Measurements from ENCODE around the gene HK1.
"Not testable (repeated sequence)": the region's sequence is repeated elsewhere in the genome, so short reads cannot be mapped to it uniquely, and the experiment has no call there.

Gene HK1

DNA sequence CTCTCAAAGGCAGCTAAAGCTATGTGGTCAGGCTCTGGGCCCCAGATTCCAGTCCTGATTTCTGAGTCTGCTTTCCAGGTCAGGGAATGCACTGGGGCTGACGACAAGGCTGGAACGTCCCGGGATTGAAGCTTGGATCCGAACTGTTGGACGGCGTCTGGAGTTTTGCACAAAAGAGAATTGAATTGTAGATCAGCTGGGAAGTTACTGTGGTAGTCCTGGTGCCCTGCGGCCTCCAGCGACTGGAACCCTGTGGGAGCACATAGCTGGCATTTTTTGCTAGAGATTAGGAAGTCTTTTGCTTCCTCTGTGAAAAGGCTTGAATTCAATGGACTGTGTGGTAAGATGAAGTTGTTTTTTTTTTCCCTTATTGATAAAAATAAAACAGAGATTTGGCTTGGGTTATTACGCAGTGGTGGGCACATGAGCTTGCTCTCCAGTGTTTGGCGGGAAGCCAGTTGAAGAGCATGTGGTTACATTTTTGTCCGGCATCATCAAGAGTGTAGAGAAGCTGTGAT is at the start of gene HK1:
Gene HK1, plus strand, starts transcription at position 51 of the 518 bp plus-strand sequence.
- DNase-seq, result no peak

GRCh38 chr10:69229616-69229916 is 48.7 kb upstream of the HK1 start:
- no peak for DNase-seq

DNA sequence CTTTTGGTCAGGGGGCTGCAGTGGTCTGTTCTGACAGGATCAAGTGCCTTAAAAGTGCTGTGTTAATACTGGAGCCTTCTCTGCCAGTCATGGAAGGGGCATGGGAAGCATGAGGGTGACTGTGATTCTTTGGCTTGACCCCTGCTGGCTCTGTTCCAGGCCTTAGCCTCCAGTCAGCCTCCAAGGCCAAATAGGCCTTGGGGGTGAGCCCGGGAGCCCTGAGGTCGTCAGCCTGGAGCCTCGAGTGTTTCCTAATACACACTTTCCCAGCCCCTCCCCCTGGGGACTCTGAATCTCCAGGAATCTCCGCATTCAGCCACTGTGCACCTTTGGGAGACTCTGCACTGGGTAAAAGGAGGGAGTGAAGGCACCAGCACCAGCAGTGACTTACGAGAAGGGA is 48.2 kb upstream of the HK1 start:
- no peak for DNase-seq

- peak; percentile 88 for DNase-seq
Measured at GRCh38 chr10:69232252-69232651, 46.0 kb upstream of the HK1 start.

GRCh38 chr10:69232736-69233480 is 45.4 kb upstream of the HK1 start:
- no peak for DNase-seq

DNA sequence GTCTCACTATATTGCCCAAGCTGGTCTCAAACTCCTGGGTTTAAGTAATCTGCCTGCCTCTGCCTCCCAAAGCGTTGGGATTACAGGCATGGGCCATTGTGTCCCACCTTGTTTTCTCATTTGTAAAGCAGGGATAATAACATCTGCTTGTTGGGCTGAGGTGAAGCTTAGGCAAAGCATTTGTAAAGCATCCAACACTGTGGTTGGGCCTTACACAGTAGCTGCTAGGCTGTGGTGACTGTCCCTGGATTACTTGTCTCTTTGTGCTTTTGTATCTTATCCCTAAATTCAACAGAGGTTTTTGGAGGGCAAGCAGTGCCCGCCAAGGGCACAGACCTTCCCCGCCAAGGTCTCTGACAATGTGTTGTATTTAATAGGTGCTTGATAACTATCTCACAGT is 43.8 kb upstream of the HK1 start:
- DNase-seq, result no peak

GRCh38 chr10:69237528-69238159 is 40.7 kb upstream of the HK1 start:
- peak; percentile 68 for DNase-seq

GRCh38 chr10:69239136-69239535 is 39.2 kb upstream of the HK1 start:
- no peak for DNase-seq

DNA sequence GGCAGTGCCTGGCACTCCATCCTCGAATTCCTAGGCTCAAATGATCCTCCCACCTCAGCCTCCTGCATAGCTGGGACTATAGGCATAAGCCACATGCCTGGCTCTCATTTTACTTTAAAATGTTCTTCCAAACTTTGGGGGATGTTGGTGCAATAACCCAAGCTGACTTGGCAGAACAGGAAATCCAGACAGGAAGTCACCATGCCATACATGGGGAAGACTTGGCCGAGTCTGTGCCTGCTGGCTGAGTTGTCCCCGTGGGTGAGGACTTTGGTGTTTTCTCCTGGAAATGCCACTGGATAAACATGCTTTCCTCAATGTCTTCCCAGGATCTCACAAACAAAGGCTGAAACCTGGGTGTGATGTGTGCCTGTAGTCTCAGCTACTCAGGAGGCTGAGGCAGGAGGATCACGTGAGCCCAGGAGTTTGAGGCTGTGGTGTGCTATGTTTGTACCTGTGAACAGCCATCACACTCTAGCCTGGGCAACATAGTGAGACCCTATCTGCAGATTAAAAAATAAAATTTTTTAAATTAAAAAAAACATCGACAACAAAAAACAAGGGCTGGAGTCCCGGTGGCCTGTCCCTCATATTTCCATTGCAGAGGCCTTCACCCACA is 38.4 kb upstream of the HK1 start:
- peak; percentile 32 for DNase-seq

DNA sequence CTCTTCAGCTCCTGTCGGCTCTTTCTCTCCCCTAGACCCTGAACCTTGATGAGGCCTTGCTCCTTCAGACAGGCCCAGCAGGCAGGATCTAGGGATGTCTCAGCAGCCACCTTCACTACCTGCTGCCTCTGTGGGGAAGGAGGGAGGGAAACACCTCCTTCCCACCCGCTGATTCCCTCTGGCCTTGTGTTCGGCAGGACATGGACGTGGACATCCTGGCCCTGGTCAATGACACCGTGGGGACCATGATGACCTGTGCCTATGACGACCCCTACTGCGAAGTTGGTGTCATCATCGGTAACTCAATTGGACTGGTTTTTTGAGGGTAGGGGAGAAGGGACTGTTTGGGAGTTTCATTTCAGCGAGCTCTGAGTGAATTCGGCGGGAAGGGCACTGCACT is 37.8 kb upstream of the HK1 start:
- no peak for DNase-seq

DNA sequence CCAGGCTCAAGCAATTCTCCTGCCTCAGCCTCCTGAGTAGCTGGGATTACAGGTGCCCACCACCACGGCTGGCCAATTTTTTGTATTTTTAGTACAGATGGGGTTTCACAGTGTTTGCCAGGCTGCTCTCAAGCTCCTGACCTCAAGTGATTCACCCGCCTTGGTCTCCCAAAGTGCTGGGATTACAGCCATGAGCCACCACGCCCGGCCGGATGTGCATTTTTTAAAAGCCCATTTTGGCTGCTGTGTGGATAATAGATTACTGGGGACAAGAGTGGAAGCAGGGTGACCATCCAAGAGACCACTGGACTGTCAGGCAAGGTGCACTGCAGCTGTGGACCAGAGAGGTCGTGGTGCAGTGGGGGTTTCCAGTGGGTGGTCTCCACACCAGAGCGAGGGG is 36.7 kb upstream of the HK1 start:
- peak; percentile 65 for DNase-seq

DNA sequence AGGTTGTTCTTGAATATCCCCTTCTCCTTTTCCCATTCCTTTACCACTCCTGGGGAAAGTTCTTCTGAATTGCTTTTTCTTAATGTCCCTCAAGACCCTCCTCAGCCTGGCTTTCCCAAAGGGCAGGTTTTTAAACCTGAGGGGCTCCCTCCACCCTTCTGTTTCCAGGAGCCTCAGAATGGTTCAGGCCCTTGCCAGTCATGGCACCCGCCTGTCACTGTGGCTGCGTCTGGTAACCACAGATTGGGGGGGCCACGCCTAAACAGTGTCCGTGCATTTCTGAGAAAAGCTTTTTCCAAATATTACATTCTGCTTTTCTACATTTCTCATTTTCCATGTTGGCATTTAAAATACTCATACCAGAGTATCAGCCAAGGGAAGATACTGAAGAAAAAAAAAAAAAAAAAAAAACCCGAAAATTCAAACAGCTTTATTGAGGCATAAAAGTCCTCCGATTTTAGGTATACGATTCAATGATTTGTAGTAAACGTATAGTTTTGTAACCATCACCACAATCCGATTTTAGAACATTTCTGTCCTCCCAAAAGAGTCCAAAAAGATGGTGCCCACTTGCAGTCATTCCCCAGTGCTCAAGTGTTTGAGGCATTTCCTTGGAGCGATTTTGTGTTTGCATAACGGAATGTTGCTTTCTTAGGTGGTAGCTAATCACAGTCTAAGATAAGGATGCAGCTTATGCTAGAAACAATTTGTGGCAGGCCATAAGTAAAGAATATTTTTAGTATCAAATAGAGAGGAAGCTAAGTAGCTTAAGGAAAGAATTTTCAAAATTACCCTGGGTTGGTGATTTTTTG is 36.0 kb upstream of the HK1 start:
- no peak for DNase-seq

DNA sequence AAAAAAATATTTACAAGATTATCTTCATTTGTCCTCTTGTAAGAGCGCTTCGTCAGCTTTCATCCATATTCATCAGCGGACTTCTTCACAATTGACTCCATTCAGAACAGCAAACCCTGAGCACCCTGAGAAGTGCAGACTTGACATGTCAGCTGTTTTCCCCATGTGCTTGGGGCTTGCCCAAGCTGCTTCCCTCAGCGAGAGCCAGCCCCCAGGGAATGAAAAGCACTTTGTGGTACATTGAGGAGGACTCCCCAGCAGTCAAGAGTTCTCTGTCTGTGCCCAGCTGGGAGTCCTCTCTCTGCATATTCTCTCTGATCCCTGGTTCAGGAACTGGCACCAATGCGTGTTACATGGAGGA is 35.5 kb upstream of the HK1 start:
- no peak for DNase-seq

DNA sequence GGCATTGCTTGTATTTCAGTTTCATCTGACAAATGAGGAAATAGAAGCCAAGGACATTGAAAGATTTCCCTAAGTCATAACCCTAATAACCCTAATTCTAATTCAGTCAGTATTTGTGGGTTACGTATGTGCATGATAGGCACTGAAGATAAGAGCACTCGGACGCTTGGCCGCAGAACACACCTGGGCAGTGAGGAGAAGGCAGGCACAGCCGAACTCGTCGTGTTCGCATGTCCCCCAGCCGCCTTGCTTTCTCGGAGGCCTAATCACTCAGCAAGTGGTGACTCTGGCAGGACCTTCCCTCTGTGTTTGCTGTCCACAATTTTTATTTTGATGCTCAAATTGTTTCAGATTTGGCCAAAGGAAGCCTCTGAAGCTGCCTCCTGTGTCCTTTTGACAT is 34.5 kb upstream of the HK1 start:
- DNase-seq, result no peak

DNA sequence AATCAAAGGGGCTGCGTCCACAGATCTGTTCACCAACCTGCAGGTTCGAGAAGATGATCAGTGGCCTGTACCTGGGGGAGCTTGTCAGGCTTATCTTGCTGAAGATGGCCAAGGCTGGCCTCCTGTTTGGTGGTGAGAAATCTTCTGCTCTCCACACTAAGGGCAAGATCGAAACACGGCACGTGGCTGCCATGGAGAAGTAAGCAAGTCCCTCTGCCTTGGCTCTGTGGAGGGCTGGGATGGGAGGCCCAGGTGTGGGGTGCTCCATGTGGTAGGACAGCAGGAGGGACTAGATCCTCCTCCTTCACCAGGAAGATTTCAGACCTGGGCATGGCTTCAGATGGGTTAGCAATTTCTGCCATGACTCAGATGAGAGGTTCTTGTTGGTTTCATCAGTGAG is 32.3 kb upstream of the HK1 start:
- DNase-seq, result no peak

GRCh38 chr10:69246581-69247312 is 31.5 kb upstream of the HK1 start:
- no peak for DNase-seq

GRCh38 chr10:69247313-69247710 is 31.0 kb upstream of the HK1 start:
- no peak for DNase-seq

- DNase-seq, result no peak
Measured at GRCh38 chr10:69248117-69248730, 30.1 kb upstream of the HK1 start.

GRCh38 chr10:69250041-69250440 is 28.3 kb upstream of the HK1 start:
- DNase-seq, result no peak

- not testable (repeated sequence) for DNase-seq
Measured at GRCh38 chr10:69251417-69251816, 26.9 kb upstream of the HK1 start.

DNA sequence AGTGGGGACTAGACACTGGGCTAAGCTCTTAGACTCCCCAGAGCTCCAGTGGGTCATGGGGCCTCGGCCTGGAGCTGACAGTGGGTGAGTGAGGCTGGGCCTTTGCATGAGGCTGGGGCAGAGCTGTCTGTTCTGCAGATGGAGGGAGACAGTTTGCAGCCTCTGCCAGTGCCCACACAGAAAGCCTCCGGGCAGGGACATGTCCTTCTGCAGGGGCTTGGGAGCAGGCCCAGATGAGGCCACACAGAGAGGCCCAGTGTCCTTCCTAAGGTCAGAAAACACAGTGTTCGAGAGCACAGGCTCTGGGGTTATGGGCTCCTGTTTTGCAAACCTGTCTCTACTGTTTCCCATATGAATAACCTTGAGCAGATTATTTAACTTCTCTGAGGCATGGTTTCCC is 25.1 kb upstream of the HK1 start:
- no peak for DNase-seq

- no peak for DNase-seq
Measured at GRCh38 chr10:69254877-69255276, 23.4 kb upstream of the HK1 start.
